H1 (cell line): Measurements from ENCODE around the gene COX7B2. TPM values are rescaled to one million over a fixed set of nuclear protein-coding genes. Genes with fewer than 3 reads are reported as not detected.

ENCODE experiments used
- CTCF ChIA-PET: fragments of 300-600 bp; sonication (Branson Sonifier 250); formaldehyde crosslinking; loops from one replicate; lab custom pipeline; 2021; ENCODE audit not compliant: partially characterized antibody; lab: Charles Lee
- POLR2A ChIA-PET: fragments of 300-600 bp; sonication (Branson Sonifier 250); formaldehyde crosslinking; loops from one replicate; lab custom pipeline; 2021; ENCODE audit warnings: inconsistent platforms; ENCODE audit not compliant: partially characterized antibody; lab: Charles Lee
- DNase-seq, 2 experiments: peaks; one replicate each; pipeline versions ENCODE4 v3.0.0 to v3.0.0-alpha.2; 2010 to 2022; ENCODE audit warnings: low spot score in 2 of 2, low read depth in 1 of 2, mixed read lengths in 1 of 2
- FAIRE-seq: peaks from 2 replicates; lab custom pipeline; 2011; peaks lifted over from hg19 to GRCh38; lab: Jason Lieb, UNC
- H2AFZ ChIP-seq: 2 replicates; pipeline ENCODE4 v1.8.1; 2012; ENCODE audit warnings: low read length, inconsistent platforms
- H2AK5ac ChIP-seq: 2 replicates; pipeline ENCODE4 v1.6.1; 2013; ENCODE audit warnings: low read depth, low read length
- H2BK120ac ChIP-seq: replicated peaks from 2 replicates; pipeline ENCODE3; 2013; ENCODE audit warnings: low read depth, low read length, inconsistent platforms
- H2BK12ac ChIP-seq: 2 replicates; pipeline ENCODE4 v1.6.1; 2013; ENCODE audit warnings: low read depth, low read length
- H2BK15ac ChIP-seq: 2 replicates; pipeline ENCODE4 v1.6.1; 2013; ENCODE audit warnings: low read length
- H2BK20ac ChIP-seq: 2 replicates; pipeline ENCODE4 v1.6.1; 2013; ENCODE audit warnings: low read length
- H2BK5ac ChIP-seq: 2 replicates; pipeline ENCODE4 v1.6.1; 2013; ENCODE audit warnings: low read depth, low read length
- H3K14ac ChIP-seq: 2 replicates; pipeline ENCODE4 v1.6.1; 2013; ENCODE audit warnings: inconsistent platforms; ENCODE audit not compliant: insufficient read length
- H3K18ac ChIP-seq: 2 replicates; pipeline ENCODE4 v1.6.1; 2013; ENCODE audit warnings: low read length; ENCODE audit errors: extremely low read depth
- H3K23ac ChIP-seq: 2 replicates; pipeline ENCODE4 v1.6.1; 2013; ENCODE audit warnings: inconsistent platforms; ENCODE audit not compliant: insufficient read length
- H3K23me2 ChIP-seq: 2 replicates; pipeline ENCODE4 v1.6.1; 2013; ENCODE audit warnings: low read depth, low read length
- H3K27ac ChIP-seq: 2 replicates; pipeline ENCODE4 v1.6.1; 2011; ENCODE audit warnings: low read depth, low read length, inconsistent platforms
- H3K27me3 ChIP-seq, 4 experiments: replicated peaks in 1 of 4; 1 replicate in 1 of 4; 2 replicates in 3 of 4; pipeline versions ENCODE4 v1.6.1 to v1.8.1; 2011 to 2013; ENCODE audit warnings: low read length in 3 of 4, mild to moderate bottlenecking in 3 of 4, inconsistent platforms in 2 of 4, mixed read lengths in 2 of 4, moderate library complexity in 1 of 4; ENCODE audit not compliant: control insufficient read depth in 3 of 4, insufficient read depth in 3 of 4; ENCODE audit errors: extremely low read depth in 1 of 4
- H3K36me3 ChIP-seq, 4 experiments: 2 replicates each; pipeline versions ENCODE4 v1.6.1 to v1.8.1; 2011 to 2013; ENCODE audit warnings: mild to moderate bottlenecking in 4 of 4, low read length in 3 of 4, moderate library complexity in 2 of 4, control low read depth in 1 of 4, inconsistent platforms in 1 of 4; ENCODE audit not compliant: insufficient read depth in 4 of 4, control insufficient read depth in 2 of 4
- H3K4ac ChIP-seq: replicated peaks from 2 replicates; pipeline ENCODE3; 2013; ENCODE audit warnings: low read length, low read depth, mixed read lengths, inconsistent platforms; ENCODE audit not compliant: insufficient read length
- H3K4me1 ChIP-seq, 4 experiments: replicated peaks in 1 of 4; 1 replicate in 1 of 4; 2 replicates in 3 of 4; pipeline versions ENCODE4 v1.6.1 to v1.8.1; 2011 to 2013; ENCODE audit warnings: low read length in 3 of 4, inconsistent platforms in 2 of 4, mixed read lengths in 1 of 4; ENCODE audit not compliant: insufficient read depth in 4 of 4, control insufficient read depth in 3 of 4
- H3K4me2 ChIP-seq, 2 experiments: 2 replicates each; pipeline versions ENCODE4 v1.6.1 to v1.8.1; 2011 to 2013; ENCODE audit warnings: low read depth in 2 of 2, low read length in 2 of 2, control low read depth in 1 of 2, inconsistent platforms in 1 of 2, mild to moderate bottlenecking in 1 of 2; ENCODE audit not compliant: insufficient read depth in 1 of 2
- H3K4me3 ChIP-seq, 4 experiments: fragments of 200-600, 300-600 bp in 1 of 4; sonication (generic), shearing (Covaris generic), sonication (Bioruptor Twin) in 1 of 4; 2 replicates each; pipeline versions ENCODE4 v1.5.1 to v1.8.1; 2011 to 2016; ENCODE audit warnings: low read length in 4 of 4, low read depth in 3 of 4, control low read depth in 2 of 4, inconsistent platforms in 2 of 4, mild to moderate bottlenecking in 2 of 4, mixed read lengths in 1 of 4, moderate library complexity in 1 of 4; ENCODE audit not compliant: insufficient read depth in 2 of 4; ENCODE audit errors: extremely low read depth in 1 of 4
- H3K56ac ChIP-seq: replicated peaks from 2 replicates; pipeline ENCODE3; 2013; ENCODE audit warnings: low read depth, mild to moderate bottlenecking, mixed read lengths, low read length, inconsistent platforms; ENCODE audit not compliant: insufficient read length
- H3K79me1 ChIP-seq: 2 replicates; pipeline ENCODE4 v1.6.1; 2013; ENCODE audit warnings: low read depth, low read length, control low read depth
- H3K79me2 ChIP-seq, 2 experiments: 2 replicates each; pipeline versions ENCODE4 v1.6.1 to v1.8.1; 2012 to 2013; ENCODE audit warnings: low read length in 2 of 2, mild to moderate bottlenecking in 2 of 2, inconsistent platforms in 1 of 2; ENCODE audit not compliant: insufficient read depth in 2 of 2, control insufficient read depth in 1 of 2
- H3K9ac ChIP-seq, 4 experiments: replicated peaks in 1 of 4; 1 replicate in 1 of 4; 2 replicates in 3 of 4; pipeline versions ENCODE4 v1.6.1 to v1.8.1; 2011 to 2013; ENCODE audit warnings: low read depth in 3 of 4, low read length in 3 of 4, control low read depth in 2 of 4, mild to moderate bottlenecking in 2 of 4, moderate library complexity in 2 of 4, inconsistent platforms in 1 of 4; ENCODE audit errors: extremely low read depth in 1 of 4
- H3K9me3 ChIP-seq, 2 experiments: 2 replicates each; pipeline versions ENCODE4 v1.6.1 to v1.8.1; 2012 to 2013; ENCODE audit warnings: mild to moderate bottlenecking in 2 of 2, moderate library complexity in 2 of 2, control low read depth in 1 of 2, inconsistent platforms in 1 of 2, low read depth in 1 of 2, low read length in 1 of 2, mixed read lengths in 1 of 2; ENCODE audit not compliant: insufficient read depth in 2 of 2
- H4K20me1 ChIP-seq, 2 experiments: replicated peaks in 1 of 2; 2 replicates each; pipeline versions ENCODE3 to v1.8.1; 2011 to 2013; ENCODE audit warnings: inconsistent platforms in 2 of 2, low read length in 2 of 2, mild to moderate bottlenecking in 1 of 2; ENCODE audit not compliant: insufficient read depth in 2 of 2, control insufficient read depth in 1 of 2
- H4K5ac ChIP-seq: 2 replicates; pipeline ENCODE4 v1.6.1; 2013; ENCODE audit warnings: low read length, low read depth, mixed read lengths, inconsistent platforms; ENCODE audit not compliant: insufficient read length
- H4K8ac ChIP-seq: 2 replicates; pipeline ENCODE4 v1.8.0; 2013; ENCODE audit warnings: mild to moderate bottlenecking, moderate library complexity, low read length, inconsistent platforms; ENCODE audit not compliant: insufficient read depth; ENCODE audit errors: extremely low read depth
- H4K91ac ChIP-seq: replicated peaks from 2 replicates; pipeline ENCODE3; 2013; ENCODE audit warnings: low read length, mixed read lengths, inconsistent platforms; ENCODE audit not compliant: insufficient read length
- CHD2 ChIP-seq: IDR thresholded peaks from 2 replicates; pipeline ENCODE4 v1.6.1; 2012; ENCODE audit warnings: low read length, improper control_type of control experiment
- RXRA ChIP-seq: IDR thresholded peaks from 2 replicates; pipeline ENCODE4 v1.6.1; 2011; ENCODE audit warnings: low read depth, mild to moderate bottlenecking, low read length, moderate library complexity; ENCODE audit not compliant: insufficient read depth
- WGBS, 2 experiments: shearing (Covaris generic) in 1 of 2; methylation state at CpG; one replicate each; pipeline versions ENCODE4 v1.1.6 to v1.1.7; 2013 to 2015; ENCODE audit warnings: low lambda C conversion rate in 2 of 2, mixed read lengths in 2 of 2, inconsistent platforms in 1 of 2, low coverage in 1 of 2, missing lambda C conversion rate in 1 of 2; ENCODE audit not compliant: insufficient replicate concordance in 2 of 2, insufficient coverage in 1 of 2, insufficient read length in 1 of 2; ENCODE audit errors: extremely low coverage in 1 of 2, missing lambda C conversion rate in 1 of 2; 5-methylcytosine and 5-hydroxymethylcytosine counted together
- polyA plus RNA-seq, 7 experiments: library from polyadenylated mRNA; depleted of rRNA in 3 of 7; stranded (reverse) in 5 of 7; unstranded in 2 of 7; fragments of >200 nt in 5 of 7; fragments of 200-250 nt in 2 of 7; gene quantifications; 1 replicate in 5 of 7; 2 replicates in 1 of 7; 4 replicates in 1 of 7; pipeline versions ENCODE4 v1.2.1 to v1.2.3, GENCODE V29; 2011 to 2013; ENCODE audit warnings: missing spikeins in 2 of 7, mixed read lengths in 2 of 7
- total RNA-seq: library from RNA; stranded (reverse); fragmentation: NEBNext Ultra II Directional; extraction: Animal tissue kit (Norgen Biotek cat#: 25700); gene quantifications from 2 replicates; pipeline ENCODE4 v1.2.1, GENCODE V29; 2021

COX7B2 gene
- total and polyA plus RNA-seq, 2 of the 8 experiments (the other 6 are each of a cell fraction or from before 2014, with no cell fraction given), result not detected

- FAIRE-seq (no peak), DNase-seq (no peak)
- WGBS, 2 experiments, result 100% methylated on average over 2 of the region's 2 CpGs; no CpG with 5 or more reads in 1 of the 2 experiments
- no peak overlapping the region for H3K18ac ChIP-seq
- TF ChIP-seq RXRA (no peak), CHD2 (no peak)
- H3K9ac ChIP-seq, result no peak overlapping the region
- no peak overlapping the region for H2BK5ac ChIP-seq
- ChIA-PET POLR2A (no interaction called here), CTCF (no interaction called here)
- H2BK15ac ChIP-seq, result no peak overlapping the region
- H3K4ac ChIP-seq, result no peak overlapping the region
- H3K79me2 ChIP-seq, result no peaks in the 10 kb centered on the region
- no peak overlapping the region for H4K5ac ChIP-seq
- no peak overlapping the region for H2BK120ac ChIP-seq
- H3K36me3 ChIP-seq, result no peaks in the 10 kb centered on the region
- H3K14ac ChIP-seq, result no peak overlapping the region
- no peak overlapping the region for H4K91ac ChIP-seq
- no peak overlapping the region for H2BK20ac ChIP-seq
- no peaks in the 10 kb centered on the region for H3K4me1 ChIP-seq
- H3K79me1 ChIP-seq, result no peaks in the 10 kb centered on the region
- H3K27ac ChIP-seq, result no peak overlapping the region
- no peaks in the 10 kb centered on the region for H3K27me3 ChIP-seq
- no peak overlapping the region for H3K4me2 ChIP-seq
- no peaks in the 10 kb centered on the region; a peak in 1 of 4 replicates for H3K9me3 ChIP-seq
- no peak overlapping the region for H3K56ac ChIP-seq
- H4K8ac ChIP-seq, result no peak overlapping the region
- H4K20me1 ChIP-seq, result no peaks in the 10 kb centered on the region
- H2AK5ac ChIP-seq, result no peak overlapping the region
- H2AFZ ChIP-seq, result 0 out of 2 replicates have a peak overlapping the region, but pooled peaks have one; percentile 29
- H2BK12ac ChIP-seq, result no peak overlapping the region
- H3K4me3 ChIP-seq, result no peak overlapping the region
- no peak overlapping the region for H3K23ac ChIP-seq
- H3K23me2 ChIP-seq, result no peaks in the 10 kb centered on the region
These were observed 143.6 kb downstream of the COX7B2 start for GRCh38 chr4:46765465-46765864.
